Prostate gland (tissue), 2 donors: ENCODE data around the gene MINDY2.

Experiments used
- CTCF ChIP-seq, 4 experiments: fragments of 200-600 bp in 2 of 4; fragments of 450-650 bp in 2 of 4; sonication (generic) in 2 of 4; IDR thresholded peaks; 1 replicate in 3 of 4; 2 replicates in 1 of 4; pipeline ENCODE4 v1.5.1; 2016 to 2019; ENCODE audit warnings: antibody characterized with exemption in 4 of 4, mild to moderate bottlenecking in 2 of 4, moderate library complexity in 2 of 4
- POLR2A ChIP-seq: fragments of 450-650 bp; IDR thresholded peaks from one replicate; pipeline ENCODE4 v1.6.1; 2016; ENCODE audit warnings: antibody characterized with exemption, mild to moderate bottlenecking
- POLR2AphosphoS5 ChIP-seq: sonication (generic); formaldehyde crosslinking; IDR thresholded peaks from one replicate; pipeline ENCODE4 v1.6.1; 2017; ENCODE audit warnings: antibody characterized with exemption

GRCh38 chr15:58777107-58777506 is 6.0 kb downstream of the MINDY2 start:
- TF ChIP-seq POLR2A: no peak
- TF ChIP-seq CTCF (IDR thresholded peaks at IDR 0.05): no peak
- no peak for TF ChIP-seq POLR2AphosphoS5
